GM21528 (cell line): Measurements from ENCODE around the gene KRTAP12-3.
"Not testable (repeated sequence)": the region's sequence is repeated elsewhere in the genome, so short reads cannot be mapped to it uniquely, and the experiment has no call there.

Source experiments
- ATAC-seq: cut with Tn5 transposase; IDR thresholded peaks from one replicate; pipeline ENCODE4 v1.9.1; 2021; ENCODE audit warnings: mild to moderate bottlenecking, moderate library complexity; ENCODE audit not compliant: unreplicated experiment, low FRiP score

KRTAP12-3 gene

GRCh38 chr21:44626673-44627143 lies 31.0 kb upstream of the KRTAP12-3 start, which contains the start of gene KRTAP10-9:
KRTAP10-9 (plus strand) TSS chr21:44627093; CDS start chr21:44627172, 79 bp downstream.
- ATAC-seq, result no peak

GRCh38 chr21:44627181-44627822 lies 30.4 kb upstream of the KRTAP12-3 start:
- ATAC-seq, result not testable (repeated sequence)

GRCh38 chr21:44627831-44628233 lies 29.9 kb upstream of the KRTAP12-3 start:
- ATAC-seq, result not testable (repeated sequence)

GRCh38 chr21:44628707-44629391 lies 28.9 kb upstream of the KRTAP12-3 start:
- no peak for ATAC-seq

- no peak for ATAC-seq
These were observed 27.3 kb upstream of the KRTAP12-3 start for GRCh38 chr21:44630440-44630839.

- no peak for ATAC-seq
These were observed 25.7 kb upstream of the KRTAP12-3 start for GRCh38 chr21:44632067-44632466.

GRCh38 chr21:44636209-44637017 lies 21.3 kb upstream of the KRTAP12-3 start:
- ATAC-seq, result no peak

- ATAC-seq, result no peak
These were observed 20.5 kb upstream of the KRTAP12-3 start, which contains the start of gene KRTAP10-10 for GRCh38 chr21:44637018-44637850. KRTAP10-10 (plus strand) TSS chr21:44637356; CDS start chr21:44637418, 62 bp downstream.

- ATAC-seq, result not testable (repeated sequence)
These were observed 19.8 kb upstream of the KRTAP12-3 start for GRCh38 chr21:44637851-44638348.

GRCh38 chr21:44638506-44639330 lies 19.0 kb upstream of the KRTAP12-3 start:
- not testable (repeated sequence) for ATAC-seq

GRCh38 chr21:44639331-44639655 lies 18.4 kb upstream of the KRTAP12-3 start:
- no peak for ATAC-seq

GRCh38 chr21:44640761-44641160 lies 17.0 kb upstream of the KRTAP12-3 start:
- no peak for ATAC-seq

GRCh38 chr21:44643741-44644310 lies 13.9 kb upstream of the KRTAP12-3 start:
- ATAC-seq, result no peak

- no peak for ATAC-seq
These were observed 12.9 kb upstream of the KRTAP12-3 start for GRCh38 chr21:44644878-44645277.

GRCh38 chr21:44646366-44647221 lies 11.1 kb upstream of the KRTAP12-3 start, which contains the start of gene KRTAP10-11:
KRTAP10-11 (plus strand) TSS chr21:44646414; CDS start chr21:44646459, 45 bp downstream.
- ATAC-seq, result not testable (repeated sequence)

- no peak for ATAC-seq
These were observed 10.5 kb upstream of the KRTAP12-3 start for GRCh38 chr21:44647222-44647552.

GRCh38 chr21:44648557-44649311 lies 9.0 kb upstream of the KRTAP12-3 start:
- ATAC-seq, result no peak
